PC-3 (cell line): ENCODE results near the gene DLG2. TPM values are rescaled to one million over a fixed set of nuclear protein-coding genes. Genes with fewer than 3 reads are reported as not detected.

Experiments used
- ATAC-seq: fragments of 200-7000 bp; cut with Tn5 transposase; 2 replicates; pipeline ENCODE4 v1.9.1; 2020; ENCODE audit warnings: mild to moderate bottlenecking, moderate library complexity
- BruUV-seq: library from RNA; stranded (reverse); fragments of 400-500 nt; replicated peaks from 2 replicates; lab custom pipeline; 2021; lab: Mats Ljungman, UMichigan
- CTCF ChIA-PET: fragments of 300-600 bp; sonication (Branson Sonifier 250); formaldehyde crosslinking; loops from one replicate; lab custom pipeline; 2022; ENCODE audit warnings: antibody characterized with exemption; lab: Charles Lee
- POLR2A ChIA-PET: fragments of 300-600 bp; sonication (Branson Sonifier 250); formaldehyde crosslinking; loops from one replicate; lab custom pipeline; 2022; ENCODE audit warnings: antibody characterized with exemption; ENCODE audit not compliant: unreplicated experiment; lab: Charles Lee
- DNase-seq: peaks from one replicate; pipeline ENCODE4 v3.0.0-alpha.2; 2015
- H2AFZ ChIP-seq: fragments of 300-600 bp; sonication (generic); 2 replicates; pipeline ENCODE4 v1.6.0; 2016; ENCODE audit warnings: antibody characterized with exemption, low read length
- H3F3A ChIP-seq: fragments of 300-600 bp; sonication (generic); one replicate; pipeline ENCODE4 v1.6.0; 2017; ENCODE audit warnings: antibody characterized with exemption, low read length, control low read depth, mild to moderate bottlenecking; ENCODE audit not compliant: unreplicated experiment
- H3K27ac ChIP-seq: fragments of 300-600 bp; sonication (generic); 2 replicates; pipeline ENCODE4 v1.5.1; 2016; ENCODE audit warnings: mild to moderate bottlenecking, low read length
- H3K27me3 ChIP-seq: fragments of 300-600 bp; sonication (generic); 2 replicates; pipeline ENCODE4 v1.6.1; 2016; ENCODE audit warnings: low read length, mixed read lengths
- H3K36me3 ChIP-seq: fragments of 300-600 bp; sonication (generic); 2 replicates; pipeline ENCODE4 v1.6.1; 2016; ENCODE audit warnings: low read depth, mixed run types, low read length, mixed read lengths
- H3K4me1 ChIP-seq: fragments of 300-600 bp; sonication (generic); 2 replicates; pipeline ENCODE4 v1.5.1; 2016; ENCODE audit warnings: low read length; ENCODE audit not compliant: insufficient read depth
- H3K4me2 ChIP-seq: fragments of 300-600 bp; sonication (generic); 2 replicates; pipeline ENCODE4 v1.6.0; 2016; ENCODE audit warnings: low read length
- H3K4me3 ChIP-seq: fragments of 300-600 bp; sonication (generic); 2 replicates; pipeline ENCODE4 v1.5.1; 2016; ENCODE audit warnings: mild to moderate bottlenecking, low read length, mixed read lengths
- H3K79me2 ChIP-seq: fragments of 300-600 bp; sonication (generic); 2 replicates; pipeline ENCODE4 v1.6.1; 2017; ENCODE audit warnings: low read length, mixed read lengths
- H3K9ac ChIP-seq: fragments of 300-600 bp; sonication (generic); 2 replicates; pipeline ENCODE4 v1.6.0; 2016; ENCODE audit warnings: mild to moderate bottlenecking, low read length
- H3K9me2 ChIP-seq: fragments of 300-600 bp; sonication (generic); replicated peaks from 2 replicates; pipeline ENCODE4 v1.6.1; 2016; ENCODE audit warnings: mixed run types, low read length, mixed read lengths
- H3K9me3 ChIP-seq: fragments of 300-600 bp; sonication (generic); 2 replicates; pipeline ENCODE4 v1.6.1; 2016; ENCODE audit warnings: low read length, mixed read lengths
- H4K20me1 ChIP-seq: fragments of 300-600 bp; sonication (generic); 2 replicates; pipeline ENCODE4 v1.6.1; 2016; ENCODE audit warnings: low read length, mixed read lengths
- EZH2 ChIP-seq: fragments of 300-600 bp; sonication (generic); IDR thresholded peaks from one replicate; pipeline ENCODE4 v1.6.1; 2017; ENCODE audit warnings: antibody characterized with exemption, mild to moderate bottlenecking, low read length; ENCODE audit not compliant: unreplicated experiment
- EZH2phosphoT487 ChIP-seq: fragments of 300-600 bp; sonication (generic); IDR thresholded peaks from 2 replicates; pipeline ENCODE4 v1.6.1; 2018; ENCODE audit warnings: mild to moderate bottlenecking, antibody characterized with exemption, low read length, borderline replicate concordance
- intact Hi-C: fragments of 100-400 bp; cut with micrococcal nuclease; formaldehyde crosslinking; loops from 2 replicates; pipeline ENCODE4 v1.9.0; 2023
- total RNA-seq: library from RNA; depleted of rRNA; stranded (reverse); fragments of >200 nt; gene quantifications from 2 replicates; pipeline ENCODE4 v1.2.3, GENCODE V29; 2014
- TF ChIP-seq, protein P1 (sequence below): fragments of 300-600 bp; sonication (generic); conservative IDR thresholded peaks from 2 replicates; pipeline ENCODE4 v1.5.1; 2017; ENCODE audit warnings: antibody characterized with exemption, low read depth, mild to moderate bottlenecking, low read length

DLG2 gene
- total RNA-seq, 1 experiment from 2014 or later = 0.58 TPM

DNA sequence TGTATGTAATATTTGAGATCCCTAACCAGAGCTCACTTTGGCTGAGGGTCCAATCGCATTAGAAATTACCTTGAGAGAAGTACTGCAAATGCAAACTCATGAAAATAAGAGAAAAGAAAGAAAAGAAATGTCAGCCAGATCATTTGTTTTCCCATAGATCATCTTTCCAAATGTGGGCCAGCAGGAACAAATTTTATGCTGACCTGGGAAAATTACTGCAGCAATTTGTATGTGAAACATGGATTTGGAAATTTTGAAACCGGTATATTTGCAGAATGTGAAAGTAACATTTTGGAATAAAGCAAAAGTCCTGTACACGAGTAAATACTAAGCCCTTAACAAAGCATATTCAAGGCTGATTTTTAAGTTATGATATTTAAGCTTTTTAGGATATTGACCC is 1282.1 kb downstream of the DLG2 start:
- Histone ChIP-seq H3K4me2 (no peak overlapping the region), H3K27me3 (no peaks in the 10 kb centered on the region), H4K20me1 (no peaks in the 10 kb centered on the region), H3K9ac (no peak overlapping the region), H3F3A (no peaks in the 10 kb centered on the region), H3K9me2 (no peaks in the 10 kb centered on the region), H3K27ac (no peak overlapping the region), H2AFZ (no peak overlapping the region), H3K36me3 (no peaks in the 10 kb centered on the region), H3K4me3 (no peak overlapping the region), H3K9me3 (no peaks in the 10 kb centered on the region), H3K4me1 (no peaks in the 10 kb centered on the region), H3K79me2 (no peaks in the 10 kb centered on the region)
- TF ChIP-seq, protein P1, sequence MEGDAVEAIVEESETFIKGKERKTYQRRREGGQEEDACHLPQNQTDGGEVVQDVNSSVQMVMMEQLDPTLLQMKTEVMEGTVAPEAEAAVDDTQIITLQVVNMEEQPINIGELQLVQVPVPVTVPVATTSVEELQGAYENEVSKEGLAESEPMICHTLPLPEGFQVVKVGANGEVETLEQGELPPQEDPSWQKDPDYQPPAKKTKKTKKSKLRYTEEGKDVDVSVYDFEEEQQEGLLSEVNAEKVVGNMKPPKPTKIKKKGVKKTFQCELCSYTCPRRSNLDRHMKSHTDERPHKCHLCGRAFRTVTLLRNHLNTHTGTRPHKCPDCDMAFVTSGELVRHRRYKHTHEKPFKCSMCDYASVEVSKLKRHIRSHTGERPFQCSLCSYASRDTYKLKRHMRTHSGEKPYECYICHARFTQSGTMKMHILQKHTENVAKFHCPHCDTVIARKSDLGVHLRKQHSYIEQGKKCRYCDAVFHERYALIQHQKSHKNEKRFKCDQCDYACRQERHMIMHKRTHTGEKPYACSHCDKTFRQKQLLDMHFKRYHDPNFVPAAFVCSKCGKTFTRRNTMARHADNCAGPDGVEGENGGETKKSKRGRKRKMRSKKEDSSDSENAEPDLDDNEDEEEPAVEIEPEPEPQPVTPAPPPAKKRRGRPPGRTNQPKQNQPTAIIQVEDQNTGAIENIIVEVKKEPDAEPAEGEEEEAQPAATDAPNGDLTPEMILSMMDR = no peak
- no peak for TF ChIP-seq EZH2
- no peak for TF ChIP-seq EZH2phosphoT487
- POLR2A ChIA-PET = no interaction called here
- no TSS peak for BruUV-seq
- DNase-seq (no peak), ATAC-seq (no peak)
- intact Hi-C loops = no loop called here
- CTCF ChIA-PET = no interaction called here

DNA sequence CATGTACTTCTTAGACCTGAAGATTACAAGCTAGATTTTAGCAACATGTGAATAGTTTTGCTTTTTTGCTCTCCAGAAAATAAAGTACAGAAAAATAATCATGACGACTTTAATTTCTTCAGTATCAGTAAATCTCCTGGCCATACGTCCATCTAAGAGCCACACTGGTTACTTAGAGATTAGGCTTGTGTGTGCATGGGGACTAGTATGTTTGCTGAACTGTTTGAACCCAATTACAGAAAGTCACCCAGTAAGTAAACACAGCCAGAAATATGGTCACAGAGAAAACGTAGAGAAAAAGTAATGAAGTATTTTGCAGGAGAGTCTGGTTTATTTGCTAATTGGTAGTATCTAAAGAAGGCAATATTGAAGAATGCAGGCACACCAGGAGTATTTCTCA is 1287.3 kb downstream of the DLG2 start:
- no peaks in the 10 kb centered on the region for H3K27me3 ChIP-seq
- H2AFZ ChIP-seq = no peak overlapping the region
- no peaks in the 10 kb centered on the region for H3K79me2 ChIP-seq
- BruUV-seq = no TSS peak
- no peak overlapping the region for H3K4me3 ChIP-seq
- TF ChIP-seq, protein P1 = no peak
- TF ChIP-seq EZH2 = no peak
- TF ChIP-seq EZH2phosphoT487 = no peak
- no peak overlapping the region for H3K9ac ChIP-seq
- no peaks in the 10 kb centered on the region for H3K9me2 ChIP-seq
- peaks cover 4% of the 10 kb centered on the region; the same call in 1 of the 2 replicates for H3K9me3 ChIP-seq
- DNase-seq = no peak
- ChIA-PET CTCF (no interaction called here), POLR2A (no interaction called here)
- H3K27ac ChIP-seq = no peak overlapping the region
- H3K4me1 ChIP-seq = no peaks in the 10 kb centered on the region
- H3F3A ChIP-seq = no peaks in the 10 kb centered on the region
- intact Hi-C loops = no loop called here
- H4K20me1 ChIP-seq = no peaks in the 10 kb centered on the region
- H3K4me2 ChIP-seq = no peak overlapping the region
- no peak for ATAC-seq
- no peaks in the 10 kb centered on the region for H3K36me3 ChIP-seq

DNA sequence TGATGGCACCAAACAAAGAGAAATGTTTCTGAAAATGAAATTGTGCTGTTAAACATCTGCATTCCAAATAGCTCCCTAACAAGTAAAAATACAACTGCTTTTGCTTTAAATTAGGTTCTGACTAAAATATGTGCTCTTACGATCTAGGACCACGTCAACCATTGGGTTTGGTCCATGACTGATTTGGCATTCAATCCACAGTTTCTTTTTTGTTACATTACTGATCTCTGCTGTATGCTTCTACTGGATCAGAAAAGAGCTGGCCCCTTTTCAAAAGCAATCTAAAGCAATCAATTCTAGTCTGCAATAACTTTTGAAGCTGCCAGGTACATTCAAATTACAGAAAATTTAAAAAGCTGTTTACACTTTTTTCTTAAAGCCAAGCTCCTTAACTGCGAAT is 1293.9 kb downstream of the DLG2 start:
- Histone ChIP-seq H3K4me2 (no peak overlapping the region), H3K4me1 (no peaks in the 10 kb centered on the region), H3K9me3 (peaks cover 10% of the 10 kb centered on the region; the same call in 1 of the 2 replicates), H3F3A (no peaks in the 10 kb centered on the region), H3K4me3 (no peak overlapping the region), H3K9me2 (no peaks in the 10 kb centered on the region), H3K36me3 (no peaks in the 10 kb centered on the region), H2AFZ (no peak overlapping the region), H3K27ac (no peak overlapping the region), H4K20me1 (no peaks in the 10 kb centered on the region), H3K79me2 (no peaks in the 10 kb centered on the region), H3K9ac (no peak overlapping the region), H3K27me3 (peaks cover 5% of the 10 kb centered on the region; the same call in 1 of the 2 replicates)
- no TSS peak for BruUV-seq
- CTCF ChIA-PET = no interaction called here
- DNase-seq (no peak), ATAC-seq (no peak)
- TF ChIP-seq EZH2phosphoT487 (no peak), EZH2 (no peak)
- TF ChIP-seq, protein P1 = no peak
- POLR2A ChIA-PET = no interaction called here
- intact Hi-C loops = no loop called here
